Activated CD4-positive, alpha-beta T cell treated with anti-CD3 and anti-CD28 coated beads for 1 hour (primary cell): ENCODE results near the gene CDC14B.

ENCODE experiments used
- DNase-seq: peaks from one replicate; pipeline ENCODE4 v3.0.0-alpha.2; 2020

The CDC14B gene

GRCh38 chr9:96500696-96501632, 118.7 kb downstream of the CDC14B start:
- no peak for DNase-seq

- DNase-seq, result no peak
Measured at GRCh38 chr9:96499257-96499656, 120.4 kb downstream of the CDC14B start.

- DNase-seq, result no peak
Measured at GRCh38 chr9:96498796-96499195, 120.8 kb downstream of the CDC14B start.

GRCh38 chr9:96497117-96497399, 122.6 kb downstream of the CDC14B start:
- DNase-seq, result no peak

GRCh38 chr9:96496368-96497116, 123.1 kb downstream of the CDC14B start:
- no peak for DNase-seq

- no peak for DNase-seq
Measured at GRCh38 chr9:96495341-96495740, 124.3 kb downstream of the CDC14B start.

- no peak for DNase-seq
Measured at GRCh38 chr9:96494215-96494800, 125.3 kb downstream of the CDC14B start.

GRCh38 chr9:96493757-96494156, 125.9 kb downstream of the CDC14B start:
- no peak for DNase-seq

GRCh38 chr9:96492993-96493531, 126.6 kb downstream of the CDC14B start:
- no peak for DNase-seq

GRCh38 chr9:96491880-96492525, 127.6 kb downstream of the CDC14B start:
- DNase-seq, result no peak

GRCh38 chr9:96491079-96491879, 128.4 kb downstream of the CDC14B start:
- no peak for DNase-seq

GRCh38 chr9:96490534-96491078, 129.0 kb downstream of the CDC14B start:
- no peak for DNase-seq

GRCh38 chr9:96489482-96489979, 130.1 kb downstream of the CDC14B start:
- DNase-seq, result no peak

- no peak for DNase-seq
Measured at GRCh38 chr9:96487949-96488348, 131.7 kb downstream of the CDC14B start.

GRCh38 chr9:96487029-96487396, 132.6 kb downstream of the CDC14B start:
- DNase-seq, result no peak

GRCh38 chr9:96486386-96487028, 133.1 kb downstream of the CDC14B start:
- DNase-seq, result no peak

- no peak for DNase-seq
Measured at GRCh38 chr9:96485280-96485679, 134.4 kb downstream of the CDC14B start.

GRCh38 chr9:96484521-96484931, 135.1 kb downstream of the CDC14B start:
- DNase-seq, result no peak

GRCh38 chr9:96483733-96484390, 135.8 kb downstream of the CDC14B start:
- DNase-seq, result no peak

- DNase-seq, result no peak
Measured at GRCh38 chr9:96483197-96483596, 136.4 kb downstream of the CDC14B start.

GRCh38 chr9:96482476-96482875, 137.2 kb downstream of the CDC14B start:
- DNase-seq, result no peak
